ENCODE data around the gene FANCB.

The FANCB gene

DNA sequence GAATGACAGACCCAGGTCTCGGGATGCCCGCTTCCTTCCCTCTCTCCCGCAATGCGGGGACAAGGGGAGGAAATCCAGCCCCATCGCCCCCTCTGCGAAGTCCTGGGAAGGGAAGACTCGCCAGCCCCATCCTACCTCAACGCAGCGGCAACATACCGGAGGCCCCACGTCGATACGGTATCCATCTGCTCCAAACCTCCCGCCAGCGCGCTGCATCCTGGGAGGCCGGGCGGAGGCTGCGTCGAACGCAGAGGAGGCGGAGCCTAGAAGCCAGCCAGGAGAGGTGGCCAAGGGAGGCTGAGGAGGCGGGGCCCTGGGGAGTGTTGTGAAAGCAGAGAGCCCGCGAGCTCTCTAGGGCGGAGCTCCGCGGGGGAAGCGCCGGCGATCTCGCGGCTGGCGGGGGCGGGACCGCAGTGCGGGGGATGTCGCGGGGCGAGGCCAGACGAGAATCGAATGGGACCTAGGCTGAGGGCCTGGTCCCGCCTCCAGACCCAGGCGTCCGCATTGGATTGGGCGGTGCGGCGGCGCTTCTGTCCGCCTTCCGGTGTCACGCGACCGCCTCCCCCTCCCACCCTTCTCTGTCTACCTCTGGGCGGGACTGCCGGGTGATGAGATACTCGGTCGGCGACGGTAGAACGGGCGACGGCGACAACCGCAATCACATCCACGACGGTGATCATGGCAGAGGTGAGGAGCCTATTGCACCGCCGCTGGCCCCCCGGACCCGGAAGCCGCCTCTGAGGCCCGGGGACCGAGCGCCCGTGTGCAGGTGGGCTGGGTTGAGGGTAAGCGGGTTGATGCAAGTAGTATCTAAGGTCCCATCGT, at the start of gene FANCB, which contains the start of gene MOSPD2:
Gene FANCB, minus strand, starts transcription at position 219 of the 825 bp plus-strand sequence. CDS start 7,559 bp downstream, outside the sequence.
Gene MOSPD2, plus strand, starts transcription at position 571 of the 825 bp plus-strand sequence. Its CDS starts 108 bp downstream, at position 679.
- DNase-seq: peak; percentile 96

DNA sequence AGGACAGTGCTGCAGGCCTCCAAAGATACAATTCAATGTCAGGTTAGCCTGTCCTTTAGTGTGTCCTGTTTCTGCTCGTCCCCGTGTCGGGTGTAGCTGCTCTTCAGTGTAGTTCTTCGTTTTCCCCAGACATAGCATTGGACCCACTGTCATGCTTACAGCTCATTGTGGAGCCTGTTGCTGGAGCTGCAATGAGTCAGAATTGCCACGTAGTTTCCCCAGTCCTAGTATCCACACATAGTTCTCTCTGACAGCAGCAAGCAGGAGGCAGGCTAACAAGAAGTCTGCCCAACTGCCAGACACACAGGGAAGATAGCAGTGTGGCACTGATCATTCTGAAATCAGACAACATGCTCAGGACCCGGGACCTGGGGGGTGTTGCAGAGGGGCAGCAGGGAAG, 49.6 kb upstream of the FANCB start:
- DNase-seq: no peak

DNA sequence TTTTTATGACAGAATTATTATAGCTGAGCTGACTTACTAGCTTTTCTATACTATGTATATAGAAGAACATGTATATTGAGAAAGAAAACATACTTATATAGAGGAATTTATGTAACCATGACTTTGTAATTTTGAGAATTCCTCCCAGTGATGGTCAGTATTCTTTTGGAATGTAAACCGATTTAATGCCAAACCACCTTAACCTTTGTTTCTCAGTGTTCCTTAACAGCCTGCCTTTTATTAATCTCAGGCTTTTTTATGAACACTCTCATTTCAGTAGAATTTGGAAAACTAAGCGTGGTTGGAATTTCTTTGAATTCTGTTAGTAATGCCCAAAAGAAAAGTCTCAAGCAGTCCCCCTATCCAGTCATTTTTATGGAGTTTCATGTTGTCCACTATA, 47.3 kb upstream of the FANCB start:
- DNase-seq: no peak

DNA sequence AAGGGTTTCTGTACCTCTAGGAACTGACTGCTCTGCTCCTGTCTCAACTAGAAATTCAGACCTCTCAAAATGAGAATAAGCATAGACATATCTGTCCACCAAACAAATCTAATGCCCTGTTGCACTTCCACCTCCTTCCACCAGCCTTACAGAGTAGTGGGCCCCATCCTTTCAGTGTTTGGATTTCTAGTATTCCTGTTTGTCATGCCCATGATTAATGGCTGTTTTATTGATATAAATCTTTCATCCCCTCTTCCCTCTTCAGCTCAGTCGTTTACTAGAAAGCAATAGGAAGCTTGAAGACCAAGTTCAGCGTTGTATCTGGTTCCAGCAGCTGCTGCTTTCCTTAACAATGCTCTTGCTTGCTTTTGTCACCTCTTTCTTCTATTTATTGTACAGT, 46.5 kb upstream of the FANCB start:
- no peak for DNase-seq

DNA sequence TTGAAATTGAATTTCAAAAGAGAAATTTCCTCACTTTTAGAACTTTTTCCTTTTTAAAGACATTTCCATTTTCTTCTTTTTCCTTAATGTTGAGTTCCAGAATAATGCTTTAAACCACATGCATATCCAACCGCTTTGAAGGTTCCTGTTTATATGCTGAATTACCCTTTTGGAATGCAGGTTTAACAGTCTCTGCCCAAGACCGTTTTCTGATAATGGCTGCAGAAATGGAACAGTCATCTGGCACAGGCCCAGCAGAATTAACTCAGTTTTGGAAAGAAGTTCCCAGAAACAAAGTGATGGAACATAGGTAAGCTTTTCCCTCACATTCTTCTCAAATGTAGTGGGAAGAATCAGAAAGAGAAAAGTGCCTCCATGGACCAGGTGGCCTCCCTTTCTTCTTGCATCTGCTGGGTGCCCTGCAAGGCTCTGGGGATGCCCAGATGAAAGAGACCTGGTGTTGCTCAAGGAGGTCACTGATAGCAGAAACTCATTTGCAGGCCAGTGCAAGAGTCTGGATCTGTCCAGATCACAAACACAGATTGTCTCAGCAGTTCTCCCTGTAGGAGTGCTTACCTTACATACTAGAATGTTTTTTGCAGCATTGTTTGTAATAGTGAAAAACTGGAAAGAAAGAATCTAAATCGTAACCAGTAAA, 43.3 kb upstream of the FANCB start:
- DNase-seq: no peak

DNA sequence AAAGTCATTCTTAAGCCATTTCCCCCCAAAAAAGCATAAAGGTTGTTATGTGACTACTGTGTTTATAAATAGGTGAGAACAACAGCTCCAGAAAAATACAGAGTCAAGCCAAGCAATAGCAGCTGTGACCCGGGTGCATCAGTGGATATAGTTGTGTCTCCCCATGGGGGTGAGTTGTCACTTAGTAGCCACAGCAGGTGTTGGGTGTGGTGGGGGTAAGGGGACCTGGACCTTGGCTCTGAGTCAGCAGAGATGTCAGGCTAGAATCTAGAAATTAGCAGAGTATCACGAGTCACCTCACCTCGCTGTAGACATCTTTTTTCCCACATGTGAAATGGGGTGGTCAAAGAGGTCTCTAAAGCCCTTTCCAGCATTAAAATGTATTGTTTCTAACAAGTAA, 42.7 kb upstream of the FANCB start:
- no peak for DNase-seq

DNA sequence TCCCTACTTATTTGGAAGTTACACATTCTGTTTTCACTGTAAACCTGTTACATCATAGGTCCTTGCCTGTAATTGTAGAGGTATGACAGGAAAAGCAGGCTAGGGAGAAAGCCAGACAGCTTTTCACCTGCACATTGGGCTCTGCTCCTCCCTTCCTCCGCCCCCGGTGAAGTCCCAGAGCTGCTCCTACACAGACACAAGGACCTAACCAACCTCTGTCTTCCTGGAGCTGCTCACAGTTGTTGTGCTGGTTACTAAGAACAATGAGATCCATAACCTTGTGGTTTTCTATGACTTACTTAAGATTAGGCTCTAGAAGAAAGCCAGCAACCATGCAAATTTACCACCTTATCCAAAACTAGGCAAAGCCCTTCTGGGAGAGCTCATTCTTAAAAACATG, 40.4 kb upstream of the FANCB start:
- no peak for DNase-seq

DNA sequence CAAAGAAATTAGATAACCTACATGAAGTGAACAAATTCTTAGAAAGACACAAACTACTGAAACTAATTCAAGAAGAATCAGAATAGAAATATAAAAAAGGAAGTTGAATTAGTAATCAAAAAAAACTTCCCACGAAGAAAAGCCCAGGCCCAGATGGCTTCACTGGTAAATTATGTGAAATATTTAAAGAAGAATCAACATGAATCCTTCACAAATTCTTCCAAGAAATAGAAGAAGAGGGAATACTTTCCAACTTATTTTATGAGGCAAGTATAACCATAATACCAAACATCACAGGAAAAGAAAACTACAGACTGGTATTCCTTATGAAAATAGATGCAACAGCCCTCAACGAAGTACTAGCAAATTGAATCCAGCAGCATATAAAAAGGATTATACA, 31.0 kb upstream of the FANCB start:
- no peak for DNase-seq

DNA sequence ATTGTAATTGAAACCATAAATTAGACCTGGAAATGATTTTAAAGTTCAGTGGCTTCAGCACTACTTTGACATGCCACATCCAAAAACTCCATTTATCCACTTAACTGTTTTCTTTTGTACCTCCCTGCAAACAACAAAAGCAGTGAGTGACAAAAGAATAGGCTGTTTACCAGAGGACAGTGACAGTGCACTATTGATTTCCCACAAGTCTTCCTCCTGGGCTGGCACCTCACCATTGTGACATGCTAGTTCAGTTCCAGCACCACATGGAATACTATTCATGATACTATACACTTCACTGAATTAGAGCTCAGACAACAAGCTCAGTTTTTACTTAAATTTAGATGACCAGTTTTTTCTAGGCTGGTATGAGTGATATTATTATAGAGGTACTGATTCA, 29.7 kb upstream of the FANCB start:
- DNase-seq: no peak

DNA sequence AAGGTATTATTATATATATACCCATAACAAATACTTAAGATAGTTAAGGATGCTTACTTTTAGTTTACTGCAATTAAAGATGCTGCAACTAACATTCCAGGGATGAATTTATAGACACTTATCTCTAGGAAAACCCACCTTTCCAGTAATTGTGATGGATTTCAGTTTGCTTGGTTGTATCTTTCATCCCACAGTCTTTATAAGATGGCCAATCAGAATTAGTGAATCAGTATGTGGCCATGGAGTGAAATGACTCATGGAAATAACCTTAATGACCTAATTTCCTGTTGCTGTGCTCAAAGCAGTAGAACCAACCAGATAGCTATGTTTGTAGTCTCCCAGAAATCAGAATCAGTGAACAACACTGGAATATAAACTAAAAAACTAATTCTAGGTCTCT, 26.7 kb upstream of the FANCB start:
- no peak for DNase-seq

DNA sequence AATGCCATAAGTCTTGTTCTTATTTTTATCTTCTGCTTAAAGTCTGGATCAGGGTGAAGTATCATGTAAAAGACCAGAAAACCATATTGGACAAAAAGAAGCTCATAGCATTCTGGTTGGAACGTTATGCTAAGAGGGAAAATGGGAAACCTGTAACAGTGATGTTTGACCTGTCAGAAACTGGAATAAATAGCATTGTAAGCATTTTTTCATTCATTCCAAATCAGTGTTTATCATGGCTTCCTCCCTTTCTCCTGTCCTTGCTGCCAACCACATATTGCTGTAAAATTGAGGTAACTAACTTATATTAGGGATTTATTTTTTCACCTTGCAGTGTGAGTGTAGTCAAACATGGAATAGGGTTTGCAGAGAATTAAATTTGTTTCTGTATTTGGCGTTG, 24.2 kb upstream of the FANCB start:
- no peak for DNase-seq

DNA sequence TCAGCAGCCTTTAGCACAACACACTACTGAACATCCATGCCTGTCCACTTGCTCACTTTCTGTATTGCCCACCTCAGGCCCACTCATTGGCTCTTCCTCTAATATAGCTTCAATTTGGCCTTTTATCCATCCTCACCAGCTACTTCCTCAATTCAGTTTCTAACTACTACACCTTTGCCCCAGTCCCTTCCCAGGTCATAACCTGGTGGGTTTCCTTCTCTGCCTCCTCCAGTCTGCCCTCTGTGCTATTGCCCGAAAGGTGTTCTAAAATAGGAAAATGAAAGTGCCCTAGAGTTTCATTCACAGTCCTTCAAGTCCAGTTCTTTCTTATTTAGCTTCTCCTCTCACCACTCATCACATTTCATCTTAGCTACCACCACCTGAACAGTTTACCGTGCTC, 23.4 kb upstream of the FANCB start:
- no peak for DNase-seq

DNA sequence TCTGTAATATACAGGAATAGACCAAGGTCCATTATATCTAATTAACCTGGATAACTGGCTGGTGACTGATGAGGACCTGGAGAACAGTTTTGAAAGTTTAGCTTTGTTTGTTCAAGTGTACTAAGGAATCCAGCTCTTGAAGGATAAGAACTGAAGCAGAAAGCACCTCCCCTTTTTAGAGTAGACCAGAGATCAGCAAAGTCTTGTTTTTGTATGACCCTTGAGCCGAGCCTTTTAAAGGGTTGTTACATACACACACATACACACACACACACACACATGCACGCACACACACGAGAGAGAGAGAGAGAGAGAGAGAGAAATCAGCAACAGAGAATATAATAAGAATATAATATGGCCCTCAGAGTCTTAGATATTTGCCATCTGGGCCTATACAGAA, 13.4 kb upstream of the FANCB start:
- DNase-seq: no peak

DNA sequence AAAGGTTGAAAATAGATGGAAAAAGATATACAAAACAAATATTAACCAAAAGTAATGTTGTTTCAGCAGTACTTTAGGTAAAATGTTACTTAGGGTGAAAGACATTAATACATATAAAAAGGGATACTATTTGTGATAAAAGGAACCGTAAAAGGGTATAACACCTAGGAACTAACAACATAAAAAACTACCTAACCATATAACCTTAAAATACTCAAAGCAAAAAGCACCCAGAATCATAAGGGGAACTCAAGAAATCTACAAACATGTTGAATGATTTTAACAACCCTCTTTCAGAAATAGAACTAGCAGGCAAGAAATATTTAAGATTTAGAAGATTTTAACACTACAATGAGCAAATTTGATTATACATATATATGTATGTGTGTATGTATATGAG, 11.8 kb upstream of the FANCB start:
- DNase-seq: no peak

DNA sequence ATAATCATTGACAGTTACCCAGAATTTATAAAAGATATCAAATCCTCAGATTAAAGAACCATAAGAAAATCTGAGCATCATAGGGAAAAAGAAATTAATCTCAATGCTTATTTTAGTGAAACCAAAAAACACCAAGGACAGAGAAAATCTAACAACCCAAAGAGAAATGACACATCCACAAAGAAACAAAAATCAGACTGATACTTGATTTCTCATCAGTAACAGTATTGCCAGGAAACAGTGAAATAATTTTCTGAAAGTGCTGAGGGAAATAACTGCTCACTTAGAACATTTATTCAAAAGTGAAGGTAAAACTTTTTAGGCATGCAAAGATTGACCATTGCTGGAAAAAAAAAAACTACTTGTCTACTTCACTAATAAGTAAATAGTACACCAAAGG, 11.0 kb upstream of the FANCB start:
- no peak for DNase-seq

DNA sequence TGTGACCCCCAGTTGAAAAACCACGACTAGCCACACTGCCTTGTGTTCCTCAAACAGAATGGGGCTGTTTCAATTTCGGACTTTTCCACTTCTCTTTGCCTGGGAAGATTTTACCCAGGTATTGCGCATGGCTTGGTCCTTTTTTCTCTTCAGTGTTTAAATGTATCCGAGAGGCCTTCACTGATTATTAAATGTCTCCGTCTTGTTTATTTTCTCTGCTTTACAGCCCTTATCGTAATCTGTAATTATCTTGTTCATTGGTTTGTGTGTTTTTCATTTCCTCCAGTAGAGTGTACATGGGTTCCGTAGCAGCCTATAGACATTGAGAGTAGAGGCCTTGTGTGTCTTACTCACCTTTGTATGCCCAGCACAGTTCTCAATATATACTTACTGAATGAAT, 2.8 kb upstream of the FANCB start:
- DNase-seq: no peak

DNA sequence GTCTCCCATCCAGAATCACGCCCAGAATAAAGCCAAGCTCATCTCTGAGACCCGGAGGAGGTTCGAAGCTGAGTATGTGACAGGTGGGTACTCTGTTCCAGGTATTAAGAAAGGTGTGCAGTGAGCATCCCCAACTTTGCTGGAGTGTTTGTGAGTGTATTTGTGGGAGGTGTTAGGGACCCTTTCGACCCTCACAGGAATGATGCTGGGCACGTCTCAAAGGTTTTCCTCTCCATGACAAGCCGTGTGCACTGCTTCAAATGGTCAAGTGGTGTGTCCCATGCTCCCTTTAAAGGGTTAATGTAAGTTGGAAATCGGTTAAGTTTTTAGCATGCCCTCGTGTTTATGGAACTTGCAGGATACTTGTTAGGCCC, 794 bp upstream of the FANCB start:
- DNase-seq: no peak

DNA sequence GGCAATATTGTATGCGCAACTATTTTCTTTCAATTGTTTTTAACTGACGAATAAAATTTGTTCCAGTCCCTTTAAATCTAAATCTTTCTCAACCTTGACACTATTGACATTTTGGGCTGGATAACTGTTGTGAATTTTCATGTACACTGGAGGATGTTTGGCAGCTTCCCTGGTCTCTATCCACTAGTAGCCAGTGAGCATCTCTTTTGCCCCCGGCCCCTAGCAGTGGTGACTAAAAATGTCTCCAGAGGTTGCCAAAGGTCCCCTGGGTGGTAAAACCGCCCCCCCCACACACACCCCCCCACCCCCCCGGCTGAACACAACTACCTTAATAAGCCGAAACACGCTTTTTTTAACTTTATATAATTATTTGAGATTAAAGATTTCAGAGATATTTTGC, 514 bp downstream of the FANCB start:
- DNase-seq: peak; percentile 4

DNA sequence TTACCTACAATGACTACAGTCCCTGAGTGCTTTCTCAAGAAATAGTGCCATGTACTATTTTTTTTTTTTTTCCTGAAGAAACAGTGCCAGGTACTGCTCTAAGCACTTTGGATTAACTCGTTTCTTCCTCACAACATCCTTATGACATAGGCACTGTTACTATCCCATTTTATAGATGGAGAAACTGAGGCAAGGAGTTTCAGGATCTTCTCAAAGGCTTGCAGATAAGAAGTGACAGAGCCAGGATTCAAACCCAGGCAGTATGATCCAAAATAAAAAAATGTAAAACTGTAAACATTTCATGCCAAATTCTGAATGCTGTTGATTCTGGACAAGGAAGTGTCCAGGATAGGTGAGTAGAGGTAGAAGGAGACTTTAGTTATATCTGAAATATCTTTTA, 1.1 kb downstream of the FANCB start:
- DNase-seq: no peak

DNA sequence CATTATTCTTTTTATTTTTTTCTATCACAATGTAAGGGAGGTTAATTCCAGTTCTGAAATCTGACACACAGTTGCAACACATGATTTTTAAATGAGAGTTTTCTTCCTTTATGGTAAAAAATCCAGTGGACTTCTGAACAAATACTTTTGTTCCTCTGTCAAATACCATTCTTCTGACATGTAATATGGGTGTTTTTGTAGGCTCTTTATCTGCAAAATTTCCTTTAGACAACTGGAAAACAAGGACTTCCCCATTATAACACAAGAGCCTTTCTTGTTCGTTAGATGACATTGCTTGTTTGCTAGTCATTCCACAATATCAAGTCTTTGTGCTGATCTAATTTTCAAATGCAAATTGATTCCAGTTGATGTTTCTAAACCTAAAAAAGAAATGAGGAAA, 7.7 kb downstream of the FANCB start:
- no peak for DNase-seq

DNA sequence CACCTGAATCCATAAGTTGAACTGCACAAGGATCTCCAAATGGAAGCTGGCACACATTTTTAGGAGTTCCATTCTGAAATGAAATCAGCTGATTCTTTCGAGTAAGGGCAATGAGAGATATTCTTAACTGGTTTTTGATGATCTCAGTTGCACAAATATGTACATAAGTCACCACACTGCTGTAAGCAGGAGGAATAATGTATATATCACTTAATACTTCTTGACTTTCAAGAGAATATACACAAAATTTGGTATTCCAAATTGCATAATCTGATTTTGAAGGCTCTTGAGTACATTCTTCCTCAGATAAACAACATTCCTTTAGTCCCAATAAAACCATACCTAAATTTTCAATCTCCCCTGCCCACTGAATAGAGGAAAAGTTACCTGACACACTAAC, 8.2 kb downstream of the FANCB start:
- DNase-seq: no peak

DNA sequence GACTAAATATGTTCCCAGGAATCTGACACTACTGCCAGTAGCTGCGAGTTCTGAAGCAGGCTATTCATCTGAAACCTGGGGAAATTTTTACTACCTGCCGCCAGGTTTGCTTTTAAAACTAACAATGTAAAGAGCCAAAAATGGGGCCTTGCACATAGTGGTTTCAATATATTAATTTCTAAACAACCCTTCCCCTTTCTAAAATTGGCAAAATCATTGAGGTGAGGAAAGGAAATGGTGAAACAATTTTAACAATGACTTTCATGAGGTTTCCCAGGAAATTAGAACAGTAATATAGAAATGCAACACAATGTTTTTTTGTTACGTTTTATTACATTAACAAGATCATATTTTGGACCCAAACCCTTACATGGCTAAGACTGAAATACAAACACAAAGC, 21.3 kb downstream of the FANCB start:
- no peak for DNase-seq

DNA sequence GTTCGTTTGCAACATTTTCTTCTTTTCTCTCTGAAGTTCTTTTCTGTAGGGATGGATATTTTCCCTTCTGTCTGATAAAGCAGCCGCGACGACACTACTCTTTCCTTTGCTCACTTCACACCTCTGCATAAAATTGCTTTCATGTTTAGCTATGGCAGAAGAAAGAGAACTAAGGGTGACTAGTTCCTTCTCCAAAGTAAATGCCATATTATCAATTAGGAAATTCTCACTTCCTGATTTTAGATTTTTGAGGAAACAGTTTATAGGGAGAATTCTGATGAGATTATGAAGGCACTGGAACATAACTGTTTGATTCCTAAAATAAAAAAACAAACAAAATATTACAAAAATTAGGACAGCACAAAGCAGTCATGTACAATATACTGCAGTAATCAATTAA, 29.2 kb downstream of the FANCB start:
- DNase-seq: no peak

DNA sequence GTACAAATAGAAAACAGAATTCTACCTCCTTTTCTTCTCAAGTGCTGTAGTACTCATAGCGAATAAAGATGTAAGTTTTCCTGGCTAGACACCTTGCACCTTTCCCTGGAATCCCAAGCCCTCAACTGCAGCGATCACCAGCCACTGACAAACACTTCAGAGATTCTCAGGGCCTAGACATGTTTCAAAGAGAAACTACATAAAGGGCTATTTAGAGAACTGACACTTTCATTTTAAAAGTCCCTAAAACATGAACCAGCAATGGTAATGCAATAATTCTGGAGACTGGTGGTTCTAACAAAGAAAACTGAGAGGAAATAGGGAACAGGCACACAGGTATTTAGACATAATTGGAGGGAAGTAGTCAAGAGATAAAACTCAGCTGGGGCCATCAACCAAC, 35.7 kb downstream of the FANCB start:
- DNase-seq: no peak

DNA sequence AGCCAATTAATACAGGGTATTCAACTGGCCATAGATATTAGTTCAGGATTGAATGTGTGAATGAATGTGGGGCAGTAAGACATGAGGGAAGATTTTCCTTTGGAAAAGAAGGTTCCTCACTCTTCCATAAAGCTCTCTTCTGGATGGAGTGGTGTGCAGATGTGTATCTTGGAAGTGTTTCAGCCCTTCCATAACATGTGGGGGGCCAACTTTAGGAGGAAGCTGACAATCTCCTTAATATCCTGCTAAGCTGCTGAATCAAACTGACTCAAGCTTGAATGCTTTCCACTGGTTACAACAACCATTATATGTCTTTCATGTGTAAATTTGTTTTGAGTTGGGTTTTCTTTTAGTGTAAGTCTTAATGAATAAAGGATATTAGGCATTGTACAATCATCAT, 40.3 kb downstream of the FANCB start:
- no peak for DNase-seq
